Femur (tissue), 1 donor: Measurements from ENCODE around the gene CRYBA1.
"Not testable (repeated sequence)": the region's sequence is repeated elsewhere in the genome, so short reads cannot be mapped to it uniquely, and the experiment has no call there.

Experiments used
- DNase-seq: peaks from one replicate; pipeline ENCODE4 v3.0.0-alpha.2; 2017

Gene CRYBA1

GRCh38 chr17:29238133-29238850, 8.4 kb upstream of the CRYBA1 start:
- DNase-seq = no peak

GRCh38 chr17:29240477-29240876, 6.2 kb upstream of the CRYBA1 start:
- DNase-seq = no peak

GRCh38 chr17:29240968-29241963, 5.4 kb upstream of the CRYBA1 start:
- DNase-seq = no peak

- DNase-seq = no peak
Observed at GRCh38 chr17:29242051-29242450, 4.6 kb upstream of the CRYBA1 start.

- no peak for DNase-seq
Observed at GRCh38 chr17:29242790-29243189, 3.9 kb upstream of the CRYBA1 start.

GRCh38 chr17:29243792-29244191, 2.9 kb upstream of the CRYBA1 start:
- no peak for DNase-seq

- no peak for DNase-seq
Observed at GRCh38 chr17:29245401-29245800, 1.3 kb upstream of the CRYBA1 start.

- DNase-seq = no peak
Observed at GRCh38 chr17:29247219-29247618, 560 bp downstream of the CRYBA1 start.

- no peak for DNase-seq
Observed at GRCh38 chr17:29248845-29249244, 2.2 kb downstream of the CRYBA1 start.

GRCh38 chr17:29250666-29251065, 4.0 kb downstream of the CRYBA1 start:
- no peak for DNase-seq

- no peak for DNase-seq
Observed at GRCh38 chr17:29251184-29251583, 4.5 kb downstream of the CRYBA1 start.

GRCh38 chr17:29252101-29252791, 5.6 kb downstream of the CRYBA1 start:
- DNase-seq = no peak

- no peak for DNase-seq
Observed at GRCh38 chr17:29253037-29253436, 6.4 kb downstream of the CRYBA1 start.

- no peak for DNase-seq
Observed at GRCh38 chr17:29255926-29256522, 9.4 kb downstream of the CRYBA1 start.

GRCh38 chr17:29256735-29257466, 10.2 kb downstream of the CRYBA1 start:
- DNase-seq = no peak

- no peak for DNase-seq
Observed at GRCh38 chr17:29257756-29258155, 11.1 kb downstream of the CRYBA1 start.

- no peak for DNase-seq
Observed at GRCh38 chr17:29263916-29264315, 17.3 kb downstream of the CRYBA1 start.

GRCh38 chr17:29271980-29272379, 25.3 kb downstream of the CRYBA1 start:
- not testable (repeated sequence) for DNase-seq

GRCh38 chr17:29273924-29274323, 27.3 kb downstream of the CRYBA1 start:
- DNase-seq = no peak

- DNase-seq = no peak
Observed at GRCh38 chr17:29278692-29279091, 32.0 kb downstream of the CRYBA1 start.

- no peak for DNase-seq
Observed at GRCh38 chr17:29279397-29280070, 32.9 kb downstream of the CRYBA1 start.

GRCh38 chr17:29283496-29283895, 36.8 kb downstream of the CRYBA1 start:
- DNase-seq = no peak
